Stomach (tissue), 4 donors: ENCODE data around the gene GSG1L.

Source experiments
- CTCF ChIP-seq, 7 experiments: fragments of 450-650 bp in 4 of 7; fragments of 200-600 bp in 3 of 7; sonication (generic) in 3 of 7; IDR thresholded peaks; one replicate each; pipeline ENCODE4 v1.5.1; 2016 to 2019; ENCODE audit warnings: antibody characterized with exemption in 7 of 7, control low read depth in 2 of 7, mild to moderate bottlenecking in 1 of 7
- EP300 ChIP-seq: sonication (generic); formaldehyde crosslinking; IDR thresholded peaks from one replicate; pipeline ENCODE4 v1.6.1; 2017; ENCODE audit warnings: antibody characterized with exemption
- POLR2A ChIP-seq, 4 donors: fragments of 450-650 bp; IDR thresholded peaks; one replicate each; pipeline ENCODE4 v1.6.1; 2016; ENCODE audit warnings: antibody characterized with exemption in 4 of 4, control low read depth in 2 of 4, mild to moderate bottlenecking in 1 of 4, moderate library complexity in 1 of 4
- POLR2AphosphoS5 ChIP-seq, 3 donors: sonication (generic); formaldehyde crosslinking; IDR thresholded peaks; one replicate each; pipeline ENCODE4 v1.6.1; 2016; ENCODE audit warnings: antibody characterized with exemption in 3 of 3

GRCh38 chr16:28064706-28065249, 1.3 kb upstream of the GSG1L start:
- TF ChIP-seq CTCF (IDR thresholded peaks at IDR 0.05) (no peak), POLR2AphosphoS5 (IDR thresholded peaks at IDR 0.05) (no peak), POLR2A (IDR thresholded peaks at IDR 0.05) (no peak), EP300 (no peak)
